Measurements from ENCODE around the gene PRUNE2. TPM values are rescaled to one million over a fixed set of nuclear protein-coding genes. Genes with fewer than 3 reads are reported as not detected.

PRUNE2 gene
- total RNA-seq, 1 donor from 2014 or later = 3.3 TPM

DNA sequence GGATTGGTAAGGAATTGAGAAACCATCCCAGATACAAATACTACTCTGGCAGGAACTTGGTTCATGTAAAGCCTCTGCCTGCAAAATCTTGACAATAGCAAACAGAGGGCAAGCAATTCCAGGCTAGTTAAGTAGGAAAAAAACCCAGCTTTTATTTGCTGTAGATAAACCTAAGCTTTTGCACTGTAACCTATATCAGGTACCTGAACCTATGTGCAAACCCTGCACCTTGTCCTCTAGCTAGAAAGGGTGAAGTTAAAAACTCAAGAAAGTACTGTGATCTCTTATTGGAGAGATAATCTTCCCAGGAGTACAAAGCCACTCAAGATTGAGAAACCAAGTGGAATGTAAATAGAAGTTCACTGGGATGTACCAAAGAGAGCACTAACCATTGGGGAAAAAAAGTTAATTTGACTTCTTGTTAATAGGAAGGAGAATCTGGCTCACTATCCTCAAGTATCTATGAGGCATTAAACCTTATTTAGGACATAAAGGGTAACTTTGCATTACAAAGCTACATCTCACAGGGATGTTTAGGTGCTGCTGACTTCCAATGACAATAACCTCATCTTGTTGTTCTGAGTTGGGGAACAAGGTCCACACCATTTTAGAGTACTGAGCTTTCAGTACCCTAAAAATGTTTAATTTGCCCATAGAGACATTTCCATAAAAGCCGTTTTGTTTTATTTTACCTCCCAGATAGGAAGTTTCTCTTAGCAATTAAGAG is 215.5 kb downstream of the PRUNE2 start:
- Mint-ChIP-seq H3K27ac (no peak overlapping the region), H3K27me3 (peaks cover 31% of the 10 kb centered on the region), H3K36me3 (no peaks in the 10 kb centered on the region), H3K4me3 (no peak overlapping the region), H3K4me1 (ENCODE audit: unreplicated experiment) (peaks cover 16% of the 10 kb centered on the region), H3K9me3 (no peaks in the 10 kb centered on the region)
- DNase-seq (ENCODE audit: extremely low spot score, unreplicated experiment) = no peak
- TF ChIP-seq, protein P1, sequence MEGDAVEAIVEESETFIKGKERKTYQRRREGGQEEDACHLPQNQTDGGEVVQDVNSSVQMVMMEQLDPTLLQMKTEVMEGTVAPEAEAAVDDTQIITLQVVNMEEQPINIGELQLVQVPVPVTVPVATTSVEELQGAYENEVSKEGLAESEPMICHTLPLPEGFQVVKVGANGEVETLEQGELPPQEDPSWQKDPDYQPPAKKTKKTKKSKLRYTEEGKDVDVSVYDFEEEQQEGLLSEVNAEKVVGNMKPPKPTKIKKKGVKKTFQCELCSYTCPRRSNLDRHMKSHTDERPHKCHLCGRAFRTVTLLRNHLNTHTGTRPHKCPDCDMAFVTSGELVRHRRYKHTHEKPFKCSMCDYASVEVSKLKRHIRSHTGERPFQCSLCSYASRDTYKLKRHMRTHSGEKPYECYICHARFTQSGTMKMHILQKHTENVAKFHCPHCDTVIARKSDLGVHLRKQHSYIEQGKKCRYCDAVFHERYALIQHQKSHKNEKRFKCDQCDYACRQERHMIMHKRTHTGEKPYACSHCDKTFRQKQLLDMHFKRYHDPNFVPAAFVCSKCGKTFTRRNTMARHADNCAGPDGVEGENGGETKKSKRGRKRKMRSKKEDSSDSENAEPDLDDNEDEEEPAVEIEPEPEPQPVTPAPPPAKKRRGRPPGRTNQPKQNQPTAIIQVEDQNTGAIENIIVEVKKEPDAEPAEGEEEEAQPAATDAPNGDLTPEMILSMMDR (conservative IDR thresholded peaks at IDR 0.05) = no peak

DNA sequence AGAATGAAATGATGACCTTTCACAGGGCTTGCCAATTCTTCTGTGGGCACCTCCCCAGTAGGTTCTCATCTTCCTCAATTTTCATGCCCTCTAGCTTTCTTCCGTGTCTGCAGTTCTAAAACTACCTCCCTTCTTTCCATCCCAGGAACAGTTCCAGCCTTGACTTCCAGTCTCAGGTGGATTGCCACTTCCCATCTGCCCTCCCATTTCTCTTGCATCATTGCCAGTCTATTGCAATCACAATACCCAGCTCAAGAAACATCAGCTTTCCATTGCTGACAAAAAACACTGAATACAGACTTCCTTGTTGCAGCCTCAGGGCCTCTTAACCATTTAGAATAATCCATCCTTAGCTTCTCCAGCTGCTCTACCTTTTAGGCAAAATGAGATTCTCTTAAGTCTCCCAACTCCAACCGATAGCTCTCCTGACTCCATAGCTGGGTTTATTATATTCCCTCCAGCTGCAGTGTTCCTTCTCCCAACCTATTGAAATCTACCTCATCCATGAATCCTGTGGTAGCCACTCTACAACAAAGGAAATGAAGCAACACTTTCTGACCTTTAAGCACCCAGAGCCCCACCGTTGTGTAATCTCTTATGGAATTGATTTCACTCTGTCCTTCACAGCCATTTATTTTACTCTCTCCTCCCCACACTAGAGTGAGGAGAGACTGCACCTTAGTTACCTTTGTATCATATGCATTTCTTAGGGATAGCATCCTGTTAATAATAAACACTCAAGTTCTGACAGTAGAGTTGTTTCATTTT is 217.3 kb downstream of the PRUNE2 start:
- no peak for DNase-seq (ENCODE audit: extremely low spot score, unreplicated experiment)
- TF ChIP-seq, protein P1 (conservative IDR thresholded peaks at IDR 0.05) = no peak
- Mint-ChIP-seq H3K27ac (no peak overlapping the region), H3K36me3 (no peaks in the 10 kb centered on the region), H3K9me3 (no peaks in the 10 kb centered on the region), H3K27me3 (peaks cover 31% of the 10 kb centered on the region), H3K4me1 (ENCODE audit: unreplicated experiment) (peaks cover 16% of the 10 kb centered on the region), H3K4me3 (no peak overlapping the region)

DNA sequence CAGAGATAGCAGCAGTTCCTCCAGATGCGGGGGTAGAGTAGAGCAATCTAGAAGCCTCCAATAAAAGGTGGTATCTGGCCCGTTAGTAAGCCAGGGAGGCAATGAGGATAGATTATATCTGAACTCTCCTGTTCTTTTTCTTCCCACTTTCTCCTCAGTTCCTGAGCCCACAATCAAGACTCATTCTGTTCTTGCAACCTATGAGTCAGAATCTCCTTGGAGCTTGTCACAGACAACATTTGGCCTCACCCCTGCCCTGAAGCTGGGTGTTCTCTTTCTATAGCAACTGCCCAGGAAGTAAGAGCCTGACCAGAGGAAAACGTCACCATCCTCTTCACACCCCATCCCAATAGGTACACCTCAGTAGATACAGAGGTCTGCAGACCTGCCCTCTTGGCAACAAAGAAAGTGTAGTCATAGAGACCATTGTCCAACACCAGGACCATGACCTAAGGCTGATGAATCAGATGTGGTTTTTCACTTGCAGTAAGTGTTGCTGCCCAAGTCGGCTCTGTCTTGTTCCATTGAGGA is 218.0 kb downstream of the PRUNE2 start:
- no peak overlapping the region for H3K27ac Mint-ChIP-seq
- TF ChIP-seq, protein P1 (conservative IDR thresholded peaks at IDR 0.05) = no peak

DNA sequence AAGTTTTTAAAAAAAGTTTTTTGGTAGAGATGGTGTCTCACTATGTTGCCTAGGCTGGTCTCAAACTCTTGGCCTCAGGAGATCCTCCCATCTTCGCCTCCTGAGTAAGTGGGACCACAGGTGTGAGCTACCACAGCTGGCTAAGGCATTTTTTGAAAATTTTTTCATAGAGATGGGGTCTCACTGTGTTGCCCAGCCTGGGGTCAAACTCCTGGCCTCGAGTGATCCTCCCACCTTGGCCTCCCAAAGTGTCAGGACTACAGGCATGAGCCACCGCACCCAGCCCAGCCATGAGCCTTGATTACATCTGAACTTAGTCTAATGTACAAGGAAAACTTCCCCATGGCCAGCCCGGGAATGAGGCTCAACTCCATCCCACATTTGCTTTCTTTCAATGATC is 219.2 kb downstream of the PRUNE2 start:
- peaks cover 26% of the 10 kb centered on the region for H3K27me3 Mint-ChIP-seq
- H3K27ac Mint-ChIP-seq = no peak overlapping the region
- DNase-seq (ENCODE audit: extremely low spot score, unreplicated experiment) = no peak
- no peaks in the 10 kb centered on the region for H3K9me3 Mint-ChIP-seq
- H3K4me3 Mint-ChIP-seq = no peak overlapping the region
- H3K36me3 Mint-ChIP-seq = no peaks in the 10 kb centered on the region
- TF ChIP-seq, protein P1 (conservative IDR thresholded peaks at IDR 0.05) = no peak
- H3K4me1 Mint-ChIP-seq (ENCODE audit: unreplicated experiment) = peaks cover 8% of the 10 kb centered on the region

More for the DNA sequence above, 218.0 kb downstream of the PRUNE2 start:
- H3K9me3 Mint-ChIP-seq = no peaks in the 10 kb centered on the region
- H3K36me3 Mint-ChIP-seq = no peaks in the 10 kb centered on the region
- DNase-seq (ENCODE audit: extremely low spot score, unreplicated experiment) = no peak
- peaks cover 16% of the 10 kb centered on the region for H3K4me1 Mint-ChIP-seq (ENCODE audit: unreplicated experiment)
- H3K27me3 Mint-ChIP-seq = peaks cover 31% of the 10 kb centered on the region
- H3K4me3 Mint-ChIP-seq = no peak overlapping the region

DNA sequence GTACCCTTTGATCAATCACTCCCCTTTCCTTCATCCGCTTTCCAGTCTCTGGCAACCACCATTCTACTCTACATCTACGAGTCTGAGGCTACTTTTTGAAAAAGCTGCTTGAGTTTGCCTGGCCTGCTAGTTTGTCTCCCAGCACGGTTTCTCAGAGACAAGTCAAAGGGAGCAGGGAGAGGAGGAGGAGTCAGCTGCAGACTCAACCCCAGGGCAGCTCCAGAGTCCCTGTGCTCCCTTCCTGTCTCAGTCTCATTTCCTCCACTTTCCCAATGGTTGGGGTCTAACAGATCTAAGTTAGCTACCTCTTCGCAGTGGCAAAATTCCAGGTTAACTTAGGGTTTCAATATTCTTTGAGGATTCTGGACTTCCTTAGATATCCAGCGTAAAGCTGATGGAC is 221.7 kb downstream of the PRUNE2 start:
- TF ChIP-seq, protein P1 (conservative IDR thresholded peaks at IDR 0.05) = no peak
- H3K27ac Mint-ChIP-seq = no peak overlapping the region
- H3K4me3 Mint-ChIP-seq = no peak overlapping the region
- H3K27me3 Mint-ChIP-seq = peaks cover 7% of the 10 kb centered on the region
- DNase-seq (ENCODE audit: extremely low spot score, unreplicated experiment) = no peak
- H3K9me3 Mint-ChIP-seq = peaks cover 8% of the 10 kb centered on the region
- H3K4me1 Mint-ChIP-seq (ENCODE audit: unreplicated experiment) = peaks cover 5% of the 10 kb centered on the region
- no peaks in the 10 kb centered on the region for H3K36me3 Mint-ChIP-seq

All from type B pancreatic cell (in vitro differentiated cells).